Skeletal muscle tissue (tissue), 4 donors: ENCODE results near the gene PBXIP1. TPM values are rescaled to one million over a fixed set of nuclear protein-coding genes. Genes with fewer than 3 reads are reported as not detected.

ENCODE experiments used
- H3K27ac ChIP-seq: one replicate; pipeline ENCODE4 v1.7.0; 2013; ENCODE audit warnings: mild to moderate bottlenecking, low read depth, low read length, inconsistent platforms
- H3K27me3 ChIP-seq, 3 donors: one replicate each; pipeline ENCODE4 v1.7.0; 2013; ENCODE audit warnings: low read length in 3 of 3; ENCODE audit not compliant: control insufficient read depth in 3 of 3, insufficient read depth in 3 of 3
- H3K36me3 ChIP-seq, 3 donors: one replicate each; pipeline ENCODE4 v1.7.0; 2013; ENCODE audit warnings: low read length in 3 of 3; ENCODE audit not compliant: control insufficient read depth in 3 of 3, insufficient read depth in 3 of 3
- H3K4me1 ChIP-seq, 3 donors: one replicate each; pipeline ENCODE4 v1.7.0; 2013; ENCODE audit warnings: low read length in 3 of 3, mild to moderate bottlenecking in 3 of 3; ENCODE audit not compliant: control insufficient read depth in 3 of 3, insufficient read depth in 3 of 3
- H3K4me3 ChIP-seq, 3 donors: one replicate each; pipeline ENCODE4 v1.7.0; 2013; ENCODE audit warnings: low read length in 3 of 3
- H3K9ac ChIP-seq, 3 donors: one replicate each; pipeline ENCODE4 v1.7.0; 2013; ENCODE audit warnings: low read length in 3 of 3, mild to moderate bottlenecking in 3 of 3, moderate library complexity in 2 of 3, low read depth in 1 of 3
- H3K9me3 ChIP-seq, 3 donors: one replicate each; pipeline ENCODE4 v1.7.0; 2013; ENCODE audit warnings: low read length in 3 of 3; ENCODE audit not compliant: control insufficient read depth in 3 of 3
- total RNA-seq: library from RNA; depleted of rRNA; stranded (reverse); fragments of >200 nt; gene quantifications from one replicate; pipeline ENCODE4 v1.2.3, GENCODE V29; 2014
- donor health status: Osteomylitis.

PBXIP1 gene
- total RNA-seq, 1 donor from 2014 or later = 190 TPM

DNA sequence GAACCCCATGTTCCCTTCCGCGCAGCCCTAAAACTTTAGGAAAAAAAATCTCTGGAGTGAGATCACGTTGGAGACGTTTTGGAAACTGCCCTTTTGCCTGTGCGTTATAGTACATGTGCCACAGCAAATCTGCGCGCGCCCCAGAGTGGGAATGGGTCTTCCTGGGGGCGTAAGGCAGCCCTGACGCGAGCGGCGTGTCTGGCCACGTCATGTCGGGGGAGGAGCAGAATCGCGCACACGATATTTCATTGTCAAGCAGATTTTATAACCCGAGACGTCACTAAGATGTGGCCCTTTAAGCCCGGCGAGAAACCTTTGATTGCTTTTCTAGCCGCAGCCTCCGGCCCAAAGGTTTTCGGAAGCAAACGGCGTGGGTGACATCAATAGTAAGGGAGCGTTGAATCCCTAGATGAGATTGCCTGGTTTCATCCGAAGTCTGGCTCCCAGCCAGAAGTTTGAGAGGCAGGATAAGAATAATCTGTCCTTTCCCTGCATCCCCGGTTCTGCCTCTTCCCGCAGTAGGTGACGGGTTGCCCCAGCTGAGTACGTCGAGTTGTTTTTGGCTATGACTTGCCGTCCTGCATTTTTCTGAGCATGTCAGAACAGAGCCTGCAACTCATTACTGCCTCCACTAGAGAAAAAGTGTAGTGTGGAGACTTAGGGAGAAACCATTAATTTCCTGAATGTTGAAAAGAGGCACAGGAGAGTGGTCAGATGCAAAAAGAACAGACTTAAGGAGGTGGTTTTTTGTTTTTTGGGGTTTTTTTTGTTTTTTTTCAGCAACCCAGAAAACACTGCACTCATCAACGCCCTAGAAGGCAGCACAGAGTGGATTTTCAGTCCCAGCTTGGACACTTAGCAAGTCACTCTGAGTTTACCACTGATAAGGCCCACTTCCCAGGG, 18.6 kb downstream of the PBXIP1 start:
- H3K9me3 ChIP-seq = no peaks in the 10 kb centered on the region
- peak overlapping the region; percentile 95 to 100 (median 99) for H3K9ac ChIP-seq
- peak overlapping the region; percentile 87 to 98 (median 94) for H3K4me3 ChIP-seq
- H3K4me1 ChIP-seq = peaks cover 16 to 49% (median 23%) of the 10 kb centered on the region in 3 donors
- no peaks in the 10 kb centered on the region for H3K36me3 ChIP-seq
- H3K27me3 ChIP-seq = no peaks in the 10 kb centered on the region
- H3K27ac ChIP-seq = peak overlapping the region; percentile 98

GRCh38 chr1:154936555-154937084, 19.3 kb downstream of the PBXIP1 start, which contains the start of gene PMVK:
PMVK (minus strand) TSS chr1:154936719; CDS start chr1:154936685, 34 bp downstream.
- peak within 1 kb of the TSS; percentile 95 to 100 (median 99) for H3K9ac ChIP-seq
- H3K9me3 ChIP-seq = no peaks in the 10 kb centered on the region
- H3K27ac ChIP-seq = peak within 1 kb of the TSS; percentile 98
- no peaks in the 10 kb centered on the region for H3K27me3 ChIP-seq
- peaks cover 5 to 6% (median 5%) of the 10 kb centered on the region in 3 donors for H3K36me3 ChIP-seq
- peaks cover 16 to 42% (median 17%) of the 10 kb centered on the region in 3 donors for H3K4me1 ChIP-seq
- H3K4me3 ChIP-seq = peak within 1 kb of the TSS; percentile 87 to 98 (median 94)

GRCh38 chr1:154935749-154936554, 19.9 kb downstream of the PBXIP1 start:
- Histone ChIP-seq H3K27ac (peak overlapping the region; percentile 98), H3K36me3 (peaks cover 5 to 11% (median 8%) of the 10 kb centered on the region in 3 donors), H3K4me3 (peak overlapping the region; percentile 87 to 98 (median 94)), H3K4me1 (peaks cover 16 to 36% (median 17%) of the 10 kb centered on the region in 3 donors), H3K27me3 (no peaks in the 10 kb centered on the region), H3K9me3 (no peaks in the 10 kb centered on the region), H3K9ac (peak overlapping the region; percentile 95 to 100 (median 99))

GRCh38 chr1:154934358-154934948, 21.4 kb downstream of the PBXIP1 start:
- H3K4me1 ChIP-seq = peaks cover 12 to 26% (median 17%) of the 10 kb centered on the region in 3 donors
- no peak overlapping the region for H3K9ac ChIP-seq
- no peaks in the 10 kb centered on the region for H3K9me3 ChIP-seq
- peaks cover 5 to 16% (median 8%) of the 10 kb centered on the region in 3 donors for H3K36me3 ChIP-seq
- H3K27me3 ChIP-seq = no peaks in the 10 kb centered on the region
- no peak overlapping the region for H3K27ac ChIP-seq
- no peak overlapping the region for H3K4me3 ChIP-seq

- Histone ChIP-seq H3K4me3 (no peak overlapping the region), H3K27ac (no peak overlapping the region), H3K9ac (no peak overlapping the region), H3K4me1 (peaks cover 7 to 10% (median 8%) of the 10 kb centered on the region in 3 donors), H3K9me3 (no peaks in the 10 kb centered on the region), H3K36me3 (peaks cover 17 to 27% (median 23%) of the 10 kb centered on the region in 3 donors), H3K27me3 (no peaks in the 10 kb centered on the region)
These were observed 23.9 kb downstream of the PBXIP1 start for GRCh38 chr1:154931940-154932487.

- H3K4me3 ChIP-seq = no peak overlapping the region
- peaks cover 44 to 58% (median 58%) of the 10 kb centered on the region in 3 donors for H3K36me3 ChIP-seq
- H3K9ac ChIP-seq = no peak overlapping the region
- H3K27ac ChIP-seq = no peak overlapping the region
- no peaks in the 10 kb centered on the region for H3K9me3 ChIP-seq
- H3K4me1 ChIP-seq = no peaks in the 10 kb centered on the region
- no peaks in the 10 kb centered on the region for H3K27me3 ChIP-seq
These were observed 29.7 kb downstream of the PBXIP1 start for GRCh38 chr1:154926201-154926600.

- H3K9me3 ChIP-seq = no peaks in the 10 kb centered on the region
- H3K27me3 ChIP-seq = no peaks in the 10 kb centered on the region
- no peak overlapping the region for H3K9ac ChIP-seq
- H3K27ac ChIP-seq = no peak overlapping the region
- no peaks in the 10 kb centered on the region for H3K4me1 ChIP-seq
- peaks cover 44 to 56% (median 55%) of the 10 kb centered on the region in 3 donors for H3K36me3 ChIP-seq
- no peak overlapping the region for H3K4me3 ChIP-seq
These were observed 30.3 kb downstream of the PBXIP1 start for GRCh38 chr1:154925335-154926170.

DNA sequence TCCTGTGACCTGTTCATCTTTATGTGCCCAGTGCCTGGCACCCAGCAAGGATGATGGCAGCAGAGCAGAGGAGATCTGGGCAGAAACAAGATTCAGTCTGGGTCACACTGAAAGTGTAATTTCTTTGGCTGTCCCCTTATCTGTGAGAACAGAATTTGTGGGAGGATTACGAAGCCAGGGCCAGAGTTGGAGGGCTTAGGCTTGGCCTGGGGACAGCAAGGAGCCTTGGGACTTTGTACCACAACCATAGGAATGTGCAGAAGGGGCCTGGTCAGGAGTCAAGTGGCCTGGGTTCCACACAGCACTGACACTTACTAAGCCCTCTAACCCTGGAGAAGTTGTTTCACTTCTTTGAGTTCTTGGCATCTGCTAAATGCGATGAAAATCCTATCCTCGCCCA, 32.2 kb downstream of the PBXIP1 start:
- Histone ChIP-seq H3K27ac (no peak overlapping the region), H3K9ac (no peak overlapping the region), H3K9me3 (no peaks in the 10 kb centered on the region), H3K27me3 (no peaks in the 10 kb centered on the region), H3K4me3 (no peak overlapping the region), H3K4me1 (no peaks in the 10 kb centered on the region), H3K36me3 (peaks cover 39 to 50% (median 47%) of the 10 kb centered on the region in 3 donors)
